Measurements from ENCODE around the gene RBMS2.
A peak's percentile ranks its signal among the peaks of the same experiment; 100 is the strongest.

Gene RBMS2

DNA sequence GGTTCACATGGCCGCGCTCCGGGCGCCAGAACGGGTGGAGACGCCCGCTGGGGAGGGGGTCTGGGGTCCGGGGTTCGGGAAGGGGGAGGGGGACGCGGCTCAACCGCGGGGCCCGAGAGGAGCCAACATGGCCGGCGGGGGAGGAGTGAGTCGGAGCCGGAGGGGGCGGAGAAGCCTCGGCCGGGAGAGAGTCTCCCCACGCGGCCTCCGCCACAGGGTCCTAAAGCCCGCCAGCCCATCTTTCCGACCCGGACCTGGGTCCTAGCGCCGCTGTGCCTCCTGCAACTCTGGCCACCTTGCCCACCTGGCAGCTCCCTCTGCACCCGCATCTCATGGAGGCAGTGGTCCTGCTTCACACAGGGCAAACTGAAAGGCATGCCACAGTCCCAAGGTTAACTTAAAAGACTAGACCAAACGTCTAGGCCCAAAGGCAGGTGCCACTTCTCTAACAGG is 108.6 kb downstream of the RBMS2 start, which contains the start of gene BAZ2A (continued):
- 0 out of 2 replicates have a peak, but pooled peaks have one; percentile 23 for TF ChIP-seq ZNF146 (tag by site-specific recombination; IDR thresholded peaks at IDR 0.05)
- TF ChIP-seq, protein P1, sequence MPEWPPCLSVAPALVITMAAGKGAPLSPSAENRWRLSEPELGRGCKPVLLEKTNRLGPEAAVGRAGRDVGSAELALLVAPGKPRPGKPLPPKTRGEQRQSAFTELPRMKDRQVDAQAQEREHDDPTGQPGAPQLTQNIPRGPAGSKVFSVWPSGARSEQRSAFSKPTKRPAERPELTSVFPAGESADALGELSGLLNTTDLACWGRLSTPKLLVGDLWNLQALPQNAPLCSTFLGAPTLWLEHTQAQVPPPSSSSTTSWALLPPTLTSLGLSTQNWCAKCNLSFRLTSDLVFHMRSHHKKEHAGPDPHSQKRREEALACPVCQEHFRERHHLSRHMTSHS (tag by site-specific recombination; IDR thresholded peaks at IDR 0.05) = no peak
- no peak; the same call in 1 of the 2 replicates for TF ChIP-seq ZBTB48 (tag by site-specific recombination; IDR thresholded peaks at IDR 0.05)
- 0 out of 2 replicates have a peak, but pooled peaks have one; percentile 31 for TF ChIP-seq ZNF610 (tag by site-specific recombination; IDR thresholded peaks at IDR 0.05; ENCODE audit: borderline replicate concordance)
- TF ChIP-seq, protein P2, sequence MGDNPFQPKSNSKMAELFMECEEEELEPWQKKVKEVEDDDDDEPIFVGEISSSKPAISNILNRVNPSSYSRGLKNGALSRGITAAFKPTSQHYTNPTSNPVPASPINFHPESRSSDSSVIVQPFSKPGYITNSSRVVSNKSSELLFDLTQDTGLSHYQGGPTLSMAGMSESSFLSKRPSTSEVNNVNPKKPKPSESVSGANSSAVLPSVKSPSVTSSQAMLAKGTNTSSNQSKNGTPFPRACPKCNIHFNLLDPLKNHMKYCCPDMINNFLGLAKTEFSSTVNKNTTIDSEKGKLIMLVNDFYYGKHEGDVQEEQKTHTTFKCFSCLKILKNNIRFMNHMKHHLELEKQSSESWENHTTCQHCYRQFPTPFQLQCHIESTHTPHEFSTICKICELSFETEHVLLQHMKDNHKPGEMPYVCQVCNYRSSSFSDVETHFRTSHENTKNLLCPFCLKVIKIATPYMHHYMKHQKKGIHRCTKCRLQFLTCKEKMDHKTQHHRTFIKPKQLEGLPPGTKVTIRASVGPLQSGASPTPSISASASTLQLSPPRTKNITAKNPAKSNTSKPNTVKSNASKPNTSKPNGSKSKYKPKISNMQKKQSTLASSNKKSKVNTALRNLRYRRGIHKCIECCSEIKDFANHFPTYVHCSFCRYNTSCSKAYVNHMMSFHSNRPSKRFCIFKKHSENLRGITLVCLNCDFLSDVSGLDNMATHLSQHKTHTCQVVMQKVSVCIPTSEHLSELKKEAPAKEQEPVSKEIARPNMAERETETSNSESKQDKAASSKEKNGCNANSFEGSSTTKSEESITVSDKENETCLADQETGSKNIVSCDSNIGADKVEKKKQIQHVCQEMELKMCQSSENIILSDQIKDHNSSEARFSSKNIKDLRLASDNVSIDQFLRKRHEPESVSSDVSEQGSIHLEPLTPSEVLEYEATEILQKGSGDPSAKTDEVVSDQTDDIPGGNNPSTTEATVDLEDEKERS (tag by site-specific recombination; IDR thresholded peaks at IDR 0.05) = peak; percentile 40; the same call in 1 of the 2 replicates
- peak; percentile 40; the same call in 1 of the 2 replicates for TF ChIP-seq IKZF3 (tag by site-specific recombination; IDR thresholded peaks at IDR 0.05)

- H3K27ac ChIP-seq (ENCODE audit: extremely low read depth, low read depth, low read length) = no peak overlapping the region
- peaks cover 28% of the 10 kb centered on the region for H3K4me1 ChIP-seq (ENCODE audit: control insufficient read depth, insufficient read depth, low read length)
- H3K9me3 ChIP-seq (ENCODE audit: control insufficient read depth, insufficient read depth, low read depth, low read length) = no peaks in the 10 kb centered on the region
- peaks cover 2% of the 10 kb centered on the region in 2 experiments; a peak in 2 of 3 replicates for H3K36me3 ChIP-seq (ENCODE audit: control insufficient read depth in 2 of 2, insufficient read depth in 1 of 2, low read length in 2 of 2)
- no peak overlapping the region; the same call in 1 of the 2 replicates for H3K4me3 ChIP-seq (ENCODE audit: low read depth, low read length)
- ChIA-PET CTCF (interaction anchor here (0.6 to 0.8 kb wide), 2 partner anchors 43 to 120 kb away, joined by 3 to 6 read pairs; no protein-coding TSS in a partner anchor), POLR2A (no interaction called here)
- TF ChIP-seq KLF9 (tag by site-specific recombination; IDR thresholded peaks at IDR 0.05; ENCODE audit: low read depth) (peak; percentile 97), ZNF776 (tag by site-specific recombination; IDR thresholded peaks at IDR 0.05; ENCODE audit: borderline replicate concordance) (no peak), ZNF677 (tag by site-specific recombination; IDR thresholded peaks at IDR 0.05) (no peak), ZNF626 (tag by site-specific recombination; IDR thresholded peaks at IDR 0.05) (no peak), GLIS1 (tag by site-specific recombination; IDR thresholded peaks at IDR 0.05) (peak; percentile 45; the same call in 1 of the 2 replicates), ZNF24 (tag by site-specific recombination; IDR thresholded peaks at IDR 0.05) (no peak), ZNF785 (tag by site-specific recombination; IDR thresholded peaks at IDR 0.05) (no peak), SCRT1 (tag by site-specific recombination; IDR thresholded peaks at IDR 0.05; ENCODE audit: borderline replicate concordance) (no peak), ZNF404 (tag by site-specific recombination; IDR thresholded peaks at IDR 0.05) (no peak), IKZF3 (tag by site-specific recombination; IDR thresholded peaks at IDR 0.05) (peak; percentile 73), BCL11A (tag by site-specific recombination; IDR thresholded peaks at IDR 0.05; ENCODE audit: low read depth) (no peak), ZNF311 (tag by site-specific recombination; IDR thresholded peaks at IDR 0.05; ENCODE audit: borderline replicate concordance) (no peak), ZSCAN30 (tag by site-specific recombination; IDR thresholded peaks at IDR 0.05) (no peak), ZBTB49 (tag by site-specific recombination; IDR thresholded peaks at IDR 0.05; ENCODE audit: low read depth) (no peak)
- TF ChIP-seq, protein P3, sequence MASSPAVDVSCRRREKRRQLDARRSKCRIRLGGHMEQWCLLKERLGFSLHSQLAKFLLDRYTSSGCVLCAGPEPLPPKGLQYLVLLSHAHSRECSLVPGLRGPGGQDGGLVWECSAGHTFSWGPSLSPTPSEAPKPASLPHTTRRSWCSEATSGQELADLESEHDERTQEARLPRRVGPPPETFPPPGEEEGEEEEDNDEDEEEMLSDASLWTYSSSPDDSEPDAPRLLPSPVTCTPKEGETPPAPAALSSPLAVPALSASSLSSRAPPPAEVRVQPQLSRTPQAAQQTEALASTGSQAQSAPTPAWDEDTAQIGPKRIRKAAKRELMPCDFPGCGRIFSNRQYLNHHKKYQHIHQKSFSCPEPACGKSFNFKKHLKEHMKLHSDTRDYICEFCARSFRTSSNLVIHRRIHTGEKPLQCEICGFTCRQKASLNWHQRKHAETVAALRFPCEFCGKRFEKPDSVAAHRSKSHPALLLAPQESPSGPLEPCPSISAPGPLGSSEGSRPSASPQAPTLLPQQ (tag by site-specific recombination; IDR thresholded peaks at IDR 0.05) = peak; percentile 83
- TF ChIP-seq, protein P4, sequence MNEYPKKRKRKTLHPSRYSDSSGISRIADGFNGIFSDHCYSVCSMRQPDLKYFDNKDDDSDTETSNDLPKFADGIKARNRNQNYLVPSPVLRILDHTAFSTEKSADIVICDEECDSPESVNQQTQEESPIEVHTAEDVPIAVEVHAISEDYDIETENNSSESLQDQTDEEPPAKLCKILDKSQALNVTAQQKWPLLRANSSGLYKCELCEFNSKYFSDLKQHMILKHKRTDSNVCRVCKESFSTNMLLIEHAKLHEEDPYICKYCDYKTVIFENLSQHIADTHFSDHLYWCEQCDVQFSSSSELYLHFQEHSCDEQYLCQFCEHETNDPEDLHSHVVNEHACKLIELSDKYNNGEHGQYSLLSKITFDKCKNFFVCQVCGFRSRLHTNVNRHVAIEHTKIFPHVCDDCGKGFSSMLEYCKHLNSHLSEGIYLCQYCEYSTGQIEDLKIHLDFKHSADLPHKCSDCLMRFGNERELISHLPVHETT (tag by site-specific recombination; IDR thresholded peaks at IDR 0.05) = no peak
- TF ChIP-seq, protein P5, sequence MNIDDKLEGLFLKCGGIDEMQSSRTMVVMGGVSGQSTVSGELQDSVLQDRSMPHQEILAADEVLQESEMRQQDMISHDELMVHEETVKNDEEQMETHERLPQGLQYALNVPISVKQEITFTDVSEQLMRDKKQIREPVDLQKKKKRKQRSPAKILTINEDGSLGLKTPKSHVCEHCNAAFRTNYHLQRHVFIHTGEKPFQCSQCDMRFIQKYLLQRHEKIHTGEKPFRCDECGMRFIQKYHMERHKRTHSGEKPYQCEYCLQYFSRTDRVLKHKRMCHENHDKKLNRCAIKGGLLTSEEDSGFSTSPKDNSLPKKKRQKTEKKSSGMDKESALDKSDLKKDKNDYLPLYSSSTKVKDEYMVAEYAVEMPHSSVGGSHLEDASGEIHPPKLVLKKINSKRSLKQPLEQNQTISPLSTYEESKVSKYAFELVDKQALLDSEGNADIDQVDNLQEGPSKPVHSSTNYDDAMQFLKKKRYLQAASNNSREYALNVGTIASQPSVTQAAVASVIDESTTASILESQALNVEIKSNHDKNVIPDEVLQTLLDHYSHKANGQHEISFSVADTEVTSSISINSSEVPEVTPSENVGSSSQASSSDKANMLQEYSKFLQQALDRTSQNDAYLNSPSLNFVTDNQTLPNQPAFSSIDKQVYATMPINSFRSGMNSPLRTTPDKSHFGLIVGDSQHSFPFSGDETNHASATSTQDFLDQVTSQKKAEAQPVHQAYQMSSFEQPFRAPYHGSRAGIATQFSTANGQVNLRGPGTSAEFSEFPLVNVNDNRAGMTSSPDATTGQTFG (tag by site-specific recombination; IDR thresholded peaks at IDR 0.05; ENCODE audit: borderline replicate concordance) = no peak
Observed at GRCh38 chr12:56631790-56632700, 110.4 kb downstream of the RBMS2 start.

All from HEK293 (cell line).